ENCODE data around the gene SMAD5. TPM values are rescaled to one million over a fixed set of nuclear protein-coding genes. Genes with fewer than 3 reads are reported as not detected.

SMAD5 gene
- total and polyA plus RNA-seq, 3 donors from 2014 or later: 25.4 to 36.0 (median 29.1) TPM

DNA sequence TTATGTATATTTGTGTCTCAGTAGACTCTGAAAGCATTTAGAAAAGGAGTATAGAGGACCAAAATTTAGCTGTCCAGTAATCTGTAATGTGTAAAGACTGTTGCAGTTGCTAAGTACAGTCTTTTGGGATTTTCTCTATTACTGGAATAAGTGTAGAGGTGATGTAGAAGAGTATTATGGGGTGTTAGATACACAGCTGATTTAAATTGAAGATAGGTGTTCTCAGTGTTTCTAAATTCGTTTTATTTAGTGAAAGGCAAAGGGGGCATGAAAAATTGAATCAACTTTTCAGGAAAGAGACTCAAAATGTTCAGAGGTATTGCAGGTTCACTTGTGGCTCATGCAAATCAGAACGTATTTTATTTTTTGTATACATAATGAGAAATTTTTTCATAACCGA, 13.6 kb downstream of the SMAD5 start:
- Histone ChIP-seq H3K9me3 (no peaks in the 10 kb centered on the region), H3K36me3 (ENCODE audit: low read depth, missing control alignments) (no peaks in the 10 kb centered on the region), H3K27ac (no peak overlapping the region), H3K27me3 (no peaks in the 10 kb centered on the region), H3K4me3 (no peak overlapping the region), H3K4me1 (peaks cover 11% of the 10 kb centered on the region)
- no peak for TF ChIP-seq CTCF (IDR thresholded peaks at IDR 0.05)
- TF ChIP-seq POLR2A (IDR thresholded peaks at IDR 0.05): no peak
- WGBS, 2 donors: 69 to 77% methylated on average over 3 of the region's 3 CpGs
- DNase-seq: no peak
- intact Hi-C loops (cut with DNase I; ENCODE audit: low total_unique reads): no loop called here

DNA sequence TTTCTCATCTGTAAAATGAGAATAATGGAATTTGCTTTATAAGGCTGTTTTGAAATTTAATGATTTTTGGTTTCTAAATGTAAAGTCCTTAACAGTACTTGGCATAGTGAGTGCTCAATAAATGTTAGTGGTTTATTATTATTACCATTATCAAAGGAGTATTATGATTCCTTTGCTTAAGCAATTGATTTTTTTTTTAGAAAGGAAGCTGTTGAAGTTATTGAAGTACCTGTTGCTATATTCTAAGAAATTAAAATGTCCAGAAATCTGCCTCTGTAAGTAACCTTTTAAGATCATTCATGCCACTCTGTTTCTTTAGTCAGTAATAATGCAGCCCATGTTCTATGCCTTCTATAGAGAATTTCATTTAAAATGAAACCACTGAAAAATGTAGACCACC, 15.0 kb downstream of the SMAD5 start:
- Histone ChIP-seq H3K4me1 (peaks cover 11% of the 10 kb centered on the region), H3K27me3 (no peaks in the 10 kb centered on the region), H3K36me3 (ENCODE audit: low read depth, missing control alignments) (no peaks in the 10 kb centered on the region), H3K4me3 (no peak overlapping the region), H3K27ac (no peak overlapping the region), H3K9me3 (no peaks in the 10 kb centered on the region)
- no peak for DNase-seq
- TF ChIP-seq CTCF (IDR thresholded peaks at IDR 0.05) (no peak), POLR2A (IDR thresholded peaks at IDR 0.05) (no peak)
- intact Hi-C loops (cut with DNase I; ENCODE audit: low total_unique reads): no loop called here

DNA sequence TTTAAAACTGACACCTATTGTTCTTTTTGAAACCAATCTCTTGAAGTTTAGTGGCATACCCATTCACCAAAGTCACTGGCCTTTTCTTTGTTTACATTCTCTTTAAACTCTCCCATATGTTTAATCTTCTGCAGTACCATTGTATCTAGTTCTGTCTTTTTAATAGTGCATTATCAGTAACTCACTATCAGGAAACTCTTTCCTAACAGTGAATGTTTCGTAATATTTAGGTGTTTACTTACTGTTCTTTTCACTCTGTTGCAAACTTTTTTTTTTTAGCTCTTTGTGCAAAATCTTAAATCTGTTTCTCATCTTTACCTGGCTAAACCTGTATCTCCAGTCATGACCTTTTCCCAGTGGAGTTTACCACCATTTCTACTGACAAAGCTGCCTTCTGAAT, 17.2 kb downstream of the SMAD5 start:
- no peaks in the 10 kb centered on the region for H3K9me3 ChIP-seq
- peaks cover 6% of the 10 kb centered on the region for H3K4me1 ChIP-seq
- 61 to 63% methylated on average over 1 of the region's 1 CpG for WGBS, 2 donors
- DNase-seq: no peak
- no peaks in the 10 kb centered on the region for H3K36me3 ChIP-seq (ENCODE audit: low read depth, missing control alignments)
- TF ChIP-seq CTCF (IDR thresholded peaks at IDR 0.05) (no peak), POLR2A (IDR thresholded peaks at IDR 0.05) (no peak)
- H3K27ac ChIP-seq: no peak overlapping the region
- H3K4me3 ChIP-seq: no peak overlapping the region
- intact Hi-C loops (cut with DNase I; ENCODE audit: low total_unique reads): no loop called here
- H3K27me3 ChIP-seq: no peaks in the 10 kb centered on the region

DNA sequence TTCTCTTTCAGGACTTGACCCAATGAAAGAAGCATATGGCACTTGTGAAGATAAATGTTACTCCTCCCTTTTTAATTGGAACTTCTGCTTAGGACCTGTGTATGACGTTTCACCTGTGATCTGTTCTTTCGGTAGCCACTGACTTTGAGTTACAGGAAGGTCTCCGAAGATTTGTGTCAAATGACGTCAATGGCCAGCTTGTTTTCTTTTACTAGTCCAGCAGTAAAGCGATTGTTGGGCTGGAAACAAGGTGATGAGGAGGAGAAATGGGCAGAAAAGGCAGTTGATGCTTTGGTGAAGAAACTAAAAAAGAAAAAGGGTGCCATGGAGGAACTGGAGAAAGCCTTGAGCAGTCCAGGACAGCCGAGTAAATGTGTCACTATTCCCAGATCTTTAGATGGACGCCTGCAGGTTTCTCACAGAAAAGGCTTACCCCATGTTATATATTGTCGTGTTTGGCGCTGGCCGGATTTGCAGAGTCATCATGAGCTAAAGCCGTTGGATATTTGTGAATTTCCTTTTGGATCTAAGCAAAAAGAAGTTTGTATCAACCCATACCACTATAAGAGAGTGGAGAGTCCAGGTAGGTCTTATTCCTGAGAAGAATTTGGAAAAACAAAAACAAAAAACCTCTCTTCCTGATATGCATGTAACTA, 21.1 kb downstream of the SMAD5 start:
- no peaks in the 10 kb centered on the region for H3K4me1 ChIP-seq
- H3K27me3 ChIP-seq: no peaks in the 10 kb centered on the region
- TF ChIP-seq CTCF (IDR thresholded peaks at IDR 0.05) (no peak), POLR2A (IDR thresholded peaks at IDR 0.05) (no peak)
- H3K27ac ChIP-seq: no peak overlapping the region
- no peak for DNase-seq
- intact Hi-C loops (cut with DNase I; ENCODE audit: low total_unique reads): no loop called here
- 92 to 96% methylated on average over 11 of the region's 11 CpGs for WGBS, 2 donors
- H3K9me3 ChIP-seq: no peaks in the 10 kb centered on the region
- H3K4me3 ChIP-seq: no peak overlapping the region
- H3K36me3 ChIP-seq (ENCODE audit: low read depth, missing control alignments): no peaks in the 10 kb centered on the region

DNA sequence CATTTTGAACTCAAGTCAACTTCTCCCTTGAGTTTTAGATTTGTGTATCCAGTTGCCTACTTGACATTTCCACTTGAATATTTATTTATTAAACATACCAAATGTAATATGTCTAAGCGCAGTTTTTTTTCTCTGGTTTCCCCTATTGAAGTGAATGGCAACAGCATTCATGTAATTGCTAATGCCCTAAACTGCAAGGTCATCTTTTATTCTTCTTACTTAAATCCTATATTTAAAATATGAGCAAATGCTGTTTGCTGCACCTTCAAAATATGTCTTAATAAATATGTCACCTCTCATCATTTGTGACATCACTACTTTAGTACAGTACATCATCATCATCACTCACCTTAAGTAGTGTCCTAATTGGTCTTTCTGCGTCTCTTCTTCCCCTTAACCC, 22.4 kb downstream of the SMAD5 start:
- Histone ChIP-seq H3K4me3 (no peak overlapping the region), H3K36me3 (ENCODE audit: low read depth, missing control alignments) (no peaks in the 10 kb centered on the region), H3K27ac (no peak overlapping the region), H3K27me3 (no peaks in the 10 kb centered on the region), H3K9me3 (no peaks in the 10 kb centered on the region), H3K4me1 (no peaks in the 10 kb centered on the region)
- TF ChIP-seq POLR2A (IDR thresholded peaks at IDR 0.05) (no peak), CTCF (IDR thresholded peaks at IDR 0.05) (no peak)
- DNase-seq: no peak
- WGBS, 2 donors: 97 to 98% methylated on average over 2 of the region's 2 CpGs
- intact Hi-C loops (cut with DNase I; ENCODE audit: low total_unique reads): no loop called here
